ENCODE results near the gene PRRX2.

- no peak for TF ChIP-seq CTCF (IDR thresholded peaks at IDR 0.05; ENCODE audit: poor library complexity)
- no peak for TF ChIP-seq EZH2 (IDR thresholded peaks at IDR 0.05; ENCODE audit: borderline replicate concordance)
- TF ChIP-seq EZH2phosphoT487 (IDR thresholded peaks at IDR 0.05; ENCODE audit: low read depth, severe bottlenecking, unreplicated experiment), result no peak
These were observed 57.5 kb downstream of the PRRX2 start for GRCh38 chr9:129722913-129723312.
